Activated T-cell treated with anti-CD3 and anti-CD28 coated beads, Interleukin-2, amount 50 U/mL, for 48 hours (primary cell): ENCODE data around the gene STMN3.
"Not testable (repeated sequence)": the region's sequence is repeated elsewhere in the genome, so short reads cannot be mapped to it uniquely, and the experiment has no call there.

Experiments
- DNase-seq, 2 experiments: peaks; one replicate each; pipeline ENCODE4 v3.0.0-alpha.2; 2020

The STMN3 gene

GRCh38 chr20:63678667-63679465 lies 25.6 kb upstream of the STMN3 start:
- DNase-seq: no peak

- DNase-seq: no peak
Measured at GRCh38 chr20:63678071-63678470, 24.8 kb upstream of the STMN3 start.

GRCh38 chr20:63675681-63676368 lies 22.6 kb upstream of the STMN3 start:
- no peak for DNase-seq

GRCh38 chr20:63673951-63674350 lies 20.7 kb upstream of the STMN3 start:
- no peak for DNase-seq

- DNase-seq: no peak
Measured at GRCh38 chr20:63672666-63673065, 19.4 kb upstream of the STMN3 start.

- DNase-seq: not testable (repeated sequence)
Measured at GRCh38 chr20:63671695-63672094, 18.5 kb upstream of the STMN3 start.

GRCh38 chr20:63668351-63668750 lies 15.1 kb upstream of the STMN3 start:
- DNase-seq: no peak

- DNase-seq: no peak
Measured at GRCh38 chr20:63667858-63668257, 14.6 kb upstream of the STMN3 start.

GRCh38 chr20:63665708-63666107 lies 12.5 kb upstream of the STMN3 start:
- DNase-seq: no peak

- no peak for DNase-seq
Measured at GRCh38 chr20:63664861-63665594, 11.8 kb upstream of the STMN3 start.

GRCh38 chr20:63664143-63664851 lies 11.1 kb upstream of the STMN3 start:
- DNase-seq: no peak

- DNase-seq: no peak
Measured at GRCh38 chr20:63663332-63664066, 10.3 kb upstream of the STMN3 start.

- DNase-seq: no peak
Measured at GRCh38 chr20:63662813-63663189, 9.6 kb upstream of the STMN3 start.

GRCh38 chr20:63661959-63662812 lies 9.0 kb upstream of the STMN3 start:
- DNase-seq: no peak

GRCh38 chr20:63661108-63661507 lies 7.9 kb upstream of the STMN3 start:
- no peak for DNase-seq

GRCh38 chr20:63660622-63661021 lies 7.4 kb upstream of the STMN3 start:
- no peak for DNase-seq

GRCh38 chr20:63660174-63660573 lies 7.0 kb upstream of the STMN3 start:
- not testable (repeated sequence) for DNase-seq

- no peak for DNase-seq
Measured at GRCh38 chr20:63659370-63659769, 6.1 kb upstream of the STMN3 start.

- DNase-seq: no peak
Measured at GRCh38 chr20:63658749-63659187, 5.5 kb upstream of the STMN3 start.

GRCh38 chr20:63657937-63658748 lies 4.9 kb upstream of the STMN3 start, which contains the start of gene RTEL1:
Gene RTEL1, plus strand, starts transcription at chr20:63658312. Its CDS starts 1,091 bp downstream, at chr20:63659403.
- peak; percentile 96 to 98 for DNase-seq
